GM12892 (cell line): ENCODE results near the gene DMXL2. TPM values are rescaled to one million over a fixed set of nuclear protein-coding genes. Genes with fewer than 3 reads are reported as not detected.
"Not testable (repeated sequence)": the region's sequence is repeated elsewhere in the genome, so short reads cannot be mapped to it uniquely, and the experiment has no call there.

Experiments used
- DNase-seq: peaks from one replicate; pipeline ENCODE4 v3.0.0; 2011; ENCODE audit not compliant: insufficient read length
- FAIRE-seq: peaks from 2 replicates; lab custom pipeline; 2011; peaks lifted over from hg19 to GRCh38; lab: Jason Lieb, UNC
- POLR2A ChIP-seq: IDR thresholded peaks from 2 replicates; pipeline ENCODE4 v1.6.1; 2011; ENCODE audit warnings: low read depth, low read length, control low read depth
- POLR2AphosphoS5 ChIP-seq: IDR thresholded peaks from 2 replicates; pipeline ENCODE4 v1.6.1; 2011; ENCODE audit warnings: low read depth, low read length, control low read depth
- TAF1 ChIP-seq: IDR thresholded peaks from 2 replicates; pipeline ENCODE4 v1.6.1; 2011; ENCODE audit warnings: low read depth, mild to moderate bottlenecking, control low read depth, low read length, borderline replicate concordance
- polyA plus RNA-seq: library from polyadenylated mRNA; unstranded; fragments of >200 nt; gene quantifications from one replicate; pipeline ENCODE4 v1.2.1, GENCODE V29; 2012; ENCODE audit warnings: missing spikeins, inconsistent platforms; ENCODE audit not compliant: missing spikeins

The DMXL2 gene
- 19.3 TPM for polyA plus RNA-seq

- FAIRE-seq = peak; percentile 85
- no peak for TF ChIP-seq TAF1
- TF ChIP-seq POLR2A = no peak; the same call in 1 of the 2 replicates
- no peak for TF ChIP-seq POLR2AphosphoS5
- DNase-seq = peak; percentile 55
Observed at GRCh38 chr15:51622604-51623370, at the start of gene DMXL2. Gene DMXL2, minus strand, starts transcription at chr15:51622771. Its CDS starts 226 bp downstream, at chr15:51622545.

- FAIRE-seq (no peak), DNase-seq (no peak)
- no peak for TF ChIP-seq TAF1
- no peak for TF ChIP-seq POLR2A
- no peak for TF ChIP-seq POLR2AphosphoS5
Observed at GRCh38 chr15:51672155-51672687, 49.6 kb upstream of the DMXL2 start.

- no peak for FAIRE-seq
- no peak for DNase-seq
- TF ChIP-seq POLR2AphosphoS5 (no peak), POLR2A (no peak), TAF1 (no peak)
Observed at GRCh38 chr15:51669381-51669780, 46.8 kb upstream of the DMXL2 start.

GRCh38 chr15:51668446-51668845 is 45.9 kb upstream of the DMXL2 start:
- no peak for DNase-seq
- no peak for FAIRE-seq
- no peak for TF ChIP-seq TAF1
- no peak for TF ChIP-seq POLR2A
- no peak for TF ChIP-seq POLR2AphosphoS5

GRCh38 chr15:51667478-51667877 is 44.9 kb upstream of the DMXL2 start:
- FAIRE-seq = peak; percentile 27
- TF ChIP-seq TAF1 = no peak
- TF ChIP-seq POLR2AphosphoS5 = no peak
- no peak for TF ChIP-seq POLR2A

GRCh38 chr15:51661072-51661471 is 38.5 kb upstream of the DMXL2 start:
- FAIRE-seq = no peak
- TF ChIP-seq POLR2A = no peak
- no peak for TF ChIP-seq POLR2AphosphoS5
- DNase-seq = no peak

More at GRCh38 chr15:51667478-51667877, 44.9 kb upstream of the DMXL2 start:
- no peak for DNase-seq

- no peak for TF ChIP-seq TAF1
- TF ChIP-seq POLR2A = no peak
- no peak for TF ChIP-seq POLR2AphosphoS5
- FAIRE-seq = no peak
- DNase-seq = no peak
Observed at GRCh38 chr15:51658664-51659063, 36.1 kb upstream of the DMXL2 start.

- not testable (repeated sequence) for FAIRE-seq
Observed at GRCh38 chr15:51655401-51656057, 33.0 kb upstream of the DMXL2 start.

GRCh38 chr15:51652084-51652668 is 29.6 kb upstream of the DMXL2 start:
- TF ChIP-seq TAF1 = no peak
- no peak for TF ChIP-seq POLR2AphosphoS5
- no peak for TF ChIP-seq POLR2A
- DNase-seq (no peak), FAIRE-seq (no peak)

More at GRCh38 chr15:51655401-51656057, 33.0 kb upstream of the DMXL2 start:
- DNase-seq = not testable (repeated sequence)

- FAIRE-seq (peak; percentile 99), DNase-seq (peak; percentile 26)
- no peak for TF ChIP-seq POLR2AphosphoS5
Observed at GRCh38 chr15:51649659-51650521, 27.3 kb upstream of the DMXL2 start.

- not testable (repeated sequence) for DNase-seq, FAIRE-seq
Observed at GRCh38 chr15:51648643-51649042, 26.1 kb upstream of the DMXL2 start.

GRCh38 chr15:51648101-51648500 is 25.5 kb upstream of the DMXL2 start:
- not testable (repeated sequence) for DNase-seq, FAIRE-seq
